HepG2 (cell line): ENCODE data around the gene RCC2. TPM values are rescaled to one million over a fixed set of nuclear protein-coding genes. Genes with fewer than 3 reads are reported as not detected.

Experiments
- ATAC-seq: fragments of 200-7000 bp; cut with Tn5 transposase; 3 replicates; pipeline ENCODE4 v1.9.1; 2020; ENCODE audit warnings: mild to moderate bottlenecking, moderate library complexity
- BruUV-seq: library from RNA; stranded (reverse); fragments of 400-500 nt; replicated peaks from 2 replicates; lab custom pipeline; 2021; lab: Mats Ljungman, UMichigan
- CTCF ChIA-PET: fragments of 300-600 bp; formaldehyde crosslinking; extraction: SDS; loops from one replicate; lab custom pipeline; 2021; ENCODE audit warnings: low total read pairs, inconsistent platforms, low intra/inter-chr PET ratio; lab: Yijun Ruan, JAX
- POLR2A ChIA-PET: fragments of 350-600 bp; sonication (Branson Sonifier 250); formaldehyde crosslinking; loops from one replicate; lab custom pipeline; 2020; ENCODE audit warnings: antibody characterized with exemption, inconsistent platforms; lab: Yijun Ruan, JAX
- DNase-seq: peaks from one replicate; pipeline ENCODE4 v3.0.0-alpha.2; 2015; ENCODE audit warnings: low spot score
- FAIRE-seq: peaks from 3 replicates; lab custom pipeline; 2011; peaks lifted over from hg19 to GRCh38; lab: Jason Lieb, UNC
- H2AFZ ChIP-seq: one replicate; pipeline ENCODE4 v1.6.1; 2011; ENCODE audit warnings: low read length, inconsistent platforms
- H3K27ac ChIP-seq: fragments of 300-600 bp; 3 replicates; pipeline ENCODE4 v1.8.0; 2011; ENCODE audit warnings: mixed run types, mild to moderate bottlenecking, mixed read lengths, low read length, inconsistent platforms; ENCODE audit not compliant: insufficient read depth; ENCODE audit errors: extremely low read length
- H3K27me3 ChIP-seq, 2 experiments: fragments of 200-600 bp in 1 of 2; 2 replicates in 1 of 2; 3 replicates in 1 of 2; pipeline versions ENCODE4 v1.6.0 to v1.8.0; 2011; ENCODE audit warnings: low read length in 2 of 2, mild to moderate bottlenecking in 2 of 2, moderate library complexity in 2 of 2, inconsistent platforms in 1 of 2; ENCODE audit not compliant: insufficient read depth in 2 of 2, control insufficient read depth in 1 of 2
- H3K36me3 ChIP-seq, 2 experiments: fragments of 200-600 bp in 1 of 2; replicated peaks in 1 of 2; 2 replicates in 1 of 2; 3 replicates in 1 of 2; pipeline versions ENCODE4 v1.5.1 to v1.8.0; 2011; ENCODE audit warnings: low read length in 2 of 2, inconsistent platforms in 1 of 2; ENCODE audit not compliant: insufficient read depth in 2 of 2, control insufficient read depth in 1 of 2
- H3K4me1 ChIP-seq: 2 replicates; pipeline ENCODE4 v1.5.1; 2012; ENCODE audit warnings: low read length, inconsistent platforms; ENCODE audit not compliant: insufficient read depth
- H3K4me2 ChIP-seq: 2 replicates; pipeline ENCODE4 v1.6.0; 2011; ENCODE audit warnings: low read depth, low read length, inconsistent platforms
- H3K4me3 ChIP-seq, 3 experiments: fragments of 200-600 bp in 1 of 3; sonication (generic), shearing (Covaris generic) in 1 of 3; replicated peaks in 1 of 3; 2 replicates each; pipeline ENCODE4 v1.5.1; 2011 to 2016; ENCODE audit warnings: low read length in 3 of 3, inconsistent platforms in 2 of 3, low read depth in 2 of 3, mild to moderate bottlenecking in 2 of 3, control low read depth in 1 of 3, mixed read lengths in 1 of 3; ENCODE audit not compliant: insufficient read depth in 1 of 3
- H3K79me2 ChIP-seq: one replicate; pipeline ENCODE4 v1.6.1; 2011; ENCODE audit warnings: low read length, inconsistent platforms; ENCODE audit not compliant: insufficient read depth
- H3K9ac ChIP-seq: 2 replicates; pipeline ENCODE4 v1.6.0; 2011; ENCODE audit warnings: mild to moderate bottlenecking, low read depth, low read length, inconsistent platforms; ENCODE audit not compliant: insufficient read depth
- H3K9me3 ChIP-seq: 2 replicates; pipeline ENCODE4 v1.5.1; 2012; ENCODE audit warnings: mild to moderate bottlenecking, low read length
- H4K20me1 ChIP-seq: 2 replicates; pipeline ENCODE4 v1.6.0; 2011; ENCODE audit warnings: inconsistent platforms, mild to moderate bottlenecking, low read length, moderate library complexity; ENCODE audit not compliant: insufficient read depth
- HOXA3 ChIP-seq: sonication (generic); formaldehyde crosslinking; IDR thresholded peaks from 2 replicates; pipeline ENCODE4 v1.5.0; 2020; ENCODE audit warnings: missing genetic modification reagents
- KAT7 ChIP-seq: IDR thresholded peaks from 2 replicates; pipeline ENCODE4 v1.6.1; 2018; ENCODE audit warnings: borderline replicate concordance, missing compliant biosample characterization
- NR2F2 ChIP-seq: IDR thresholded peaks from 2 replicates; pipeline ENCODE4 v1.6.1; 2012; ENCODE audit warnings: low read depth, inconsistent platforms, borderline replicate concordance
- POGZ ChIP-seq: sonication (generic); formaldehyde crosslinking; IDR thresholded peaks from 2 replicates; pipeline ENCODE4 v1.4.0; 2020; ENCODE audit warnings: mild to moderate bottlenecking, missing genetic modification reagents
- RXRA ChIP-seq: sonication (generic); formaldehyde crosslinking; IDR thresholded peaks from 2 replicates; pipeline ENCODE4 v1.5.1; 2020; ENCODE audit warnings: missing genetic modification reagents
- STAG1 ChIP-seq: sonication (generic); formaldehyde crosslinking; IDR thresholded peaks from 2 replicates; pipeline ENCODE4 v1.4.0; 2020; ENCODE audit warnings: missing genetic modification reagents
- ZNF253 ChIP-seq: sonication (generic); formaldehyde crosslinking; IDR thresholded peaks from 2 replicates; pipeline ENCODE4 v1.8.0; 2022; ENCODE audit warnings: mild to moderate bottlenecking, missing genetic modification reagents, borderline replicate concordance
- ZNF768 ChIP-seq: sonication (generic); formaldehyde crosslinking; IDR thresholded peaks from 2 replicates; pipeline ENCODE4 v1.4.0; 2020; ENCODE audit warnings: missing genetic modification reagents
- WGBS: methylation state at CpG from one replicate; pipeline ENCODE4 v1.1.6; 2017; ENCODE audit warnings: low lambda C conversion rate; 5-methylcytosine and 5-hydroxymethylcytosine counted together
- in situ Hi-C: cut with HindIII; loops from 2 replicates; pipeline ENCODE4 v1.10.0; 2017; ENCODE audit warnings: low pct_unique_long_range_greater_than_20kb; ENCODE audit not compliant: extremely low pct_ligation_motif_present
- intact Hi-C: fragments of 100-400 bp; cut with micrococcal nuclease; formaldehyde crosslinking; loops from one replicate; pipeline ENCODE4 v1.10.0; 2022; ENCODE audit not compliant: unreplicated experiment
- polyA plus RNA-seq, 8 experiments: library from polyadenylated mRNA; depleted of rRNA in 3 of 8; stranded (reverse) in 7 of 8; unstranded in 1 of 8; fragments of >200 nt; fragmentation: Illumina TruSeq in 4 of 8; extraction: Trizol in 4 of 8; gene quantifications; 2 replicates each; pipeline versions ENCODE4 v1.2.1 to v1.2.3, GENCODE V29; 2011 to 2016; ENCODE audit warnings: low read depth in 4 of 8, missing spikeins in 1 of 8, mixed read lengths in 1 of 8; ENCODE audit not compliant: insufficient read depth in 1 of 8
- total RNA-seq, 5 experiments: library from RNA; depleted of rRNA; stranded (reverse); fragments of >200 nt; fragmentation: Illumina TruSeq; extraction: Trizol; gene quantifications; 2 replicates each; pipeline ENCODE4 v1.2.3, GENCODE V29; 2016; ENCODE audit warnings: low read depth in 1 of 5
- TF ChIP-seq, protein P1 (sequence below): sonication (generic); formaldehyde crosslinking; IDR thresholded peaks from 2 replicates; pipeline ENCODE4 v1.8.0; 2022; ENCODE audit warnings: mild to moderate bottlenecking, missing genetic modification reagents; ENCODE audit not compliant: insufficient replicate concordance
- TF ChIP-seq, protein P2 (sequence below): sonication (generic); formaldehyde crosslinking; IDR thresholded peaks from 2 replicates; pipeline ENCODE4 v1.4.0; 2020; ENCODE audit warnings: missing genetic modification reagents
- TF ChIP-seq, protein P3 (sequence below): sonication (generic); formaldehyde crosslinking; IDR thresholded peaks from 2 replicates; pipeline ENCODE4 v1.5.0; 2020; ENCODE audit warnings: mild to moderate bottlenecking, missing genetic modification reagents, moderate library complexity
- TF ChIP-seq, protein P4 (sequence below): sonication (generic); formaldehyde crosslinking; IDR thresholded peaks from 2 replicates; pipeline ENCODE4 v1.4.0; 2020; ENCODE audit warnings: missing genetic modification reagents
- TF ChIP-seq, protein P5 (sequence below): sonication (generic); formaldehyde crosslinking; IDR thresholded peaks from 2 replicates; pipeline ENCODE4 v1.8.0; 2022; ENCODE audit warnings: missing genetic modification reagents, mild to moderate bottlenecking, borderline replicate concordance

Gene RCC2
- total and polyA plus RNA-seq, 2 of the 13 experiments (the other 11 are each of a cell fraction or from before 2014, with no cell fraction given) = 20.5 to 55.8 TPM

DNA sequence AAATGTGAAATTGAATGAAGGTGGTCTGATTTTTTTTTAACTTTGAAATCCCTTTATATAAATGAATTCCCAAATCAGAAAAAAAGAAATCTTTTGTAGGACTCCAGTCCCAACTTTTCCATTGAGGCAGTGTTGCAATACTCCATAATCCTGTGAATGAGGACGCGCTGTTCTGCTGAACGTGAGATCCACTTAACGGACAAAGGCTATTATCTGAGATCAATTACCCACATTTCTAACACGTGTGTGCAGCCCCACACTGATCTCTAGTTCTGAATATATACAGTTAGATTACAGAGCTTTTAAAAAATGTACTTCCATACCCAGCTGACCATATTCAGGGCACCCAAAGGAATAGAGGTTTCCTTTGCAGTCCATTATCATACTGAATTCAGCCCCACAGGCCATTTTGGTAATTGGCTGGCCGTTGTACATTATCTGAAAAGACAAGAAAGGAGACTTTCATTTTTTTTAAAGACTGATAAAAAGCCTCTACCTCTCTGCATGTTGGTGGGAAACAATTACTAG lies 19.0 kb downstream of the RCC2 start (continued):
- TF ChIP-seq, protein P1, sequence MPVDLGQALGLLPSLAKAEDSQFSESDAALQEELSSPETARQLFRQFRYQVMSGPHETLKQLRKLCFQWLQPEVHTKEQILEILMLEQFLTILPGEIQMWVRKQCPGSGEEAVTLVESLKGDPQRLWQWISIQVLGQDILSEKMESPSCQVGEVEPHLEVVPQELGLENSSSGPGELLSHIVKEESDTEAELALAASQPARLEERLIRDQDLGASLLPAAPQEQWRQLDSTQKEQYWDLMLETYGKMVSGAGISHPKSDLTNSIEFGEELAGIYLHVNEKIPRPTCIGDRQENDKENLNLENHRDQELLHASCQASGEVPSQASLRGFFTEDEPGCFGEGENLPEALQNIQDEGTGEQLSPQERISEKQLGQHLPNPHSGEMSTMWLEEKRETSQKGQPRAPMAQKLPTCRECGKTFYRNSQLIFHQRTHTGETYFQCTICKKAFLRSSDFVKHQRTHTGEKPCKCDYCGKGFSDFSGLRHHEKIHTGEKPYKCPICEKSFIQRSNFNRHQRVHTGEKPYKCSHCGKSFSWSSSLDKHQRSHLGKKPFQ = no peak
- TF ChIP-seq HOXA3 (CRISPR knock-in tag) (no peak), NR2F2 (no peak), ZNF253 (no peak), KAT7 (CRISPR knock-in tag) (no peak)

DNA sequence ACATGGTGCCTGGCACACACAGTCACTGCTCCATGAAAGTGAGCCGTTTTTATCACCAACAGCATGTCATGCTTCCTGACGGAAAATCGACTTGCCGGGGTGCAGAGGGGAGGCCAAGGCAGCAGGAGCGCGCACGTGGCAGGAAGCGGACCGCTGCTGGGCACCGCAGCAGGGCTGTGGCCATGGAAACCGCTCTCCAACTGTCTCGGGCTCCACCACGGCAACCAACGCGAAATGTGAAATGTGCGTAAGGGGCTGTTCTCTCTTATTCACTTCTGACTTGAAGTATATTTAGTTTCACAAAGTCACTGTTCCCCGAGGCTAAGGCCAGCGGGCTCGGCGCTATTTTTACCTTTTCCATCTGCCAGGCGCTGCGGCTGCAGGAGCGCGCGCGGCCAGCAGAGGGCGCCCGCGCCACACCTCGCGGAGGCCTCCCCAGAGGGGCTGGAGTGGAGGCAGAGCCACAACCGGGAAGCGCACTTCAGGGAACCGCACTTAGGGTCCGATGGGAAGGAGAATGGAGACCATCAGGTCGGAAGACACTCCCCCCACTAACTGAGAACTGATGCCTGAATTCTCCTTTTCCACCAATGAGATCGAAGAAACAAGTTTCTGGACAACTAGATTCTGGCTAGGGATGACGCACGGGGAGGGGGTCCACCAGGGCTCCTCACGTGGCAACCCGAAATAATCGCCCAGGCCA lies 19.7 kb downstream of the RCC2 start:
- BruUV-seq = TSS peak; percentile 14
- in situ Hi-C loops = loop anchor here (5.0 kb wide), 1 partner anchor 68 kb away; no protein-coding TSS in a partner anchor
- Histone ChIP-seq H3K4me3 (no peak overlapping the region), H2AFZ (no peak overlapping the region), H3K4me2 (no peak overlapping the region), H3K79me2 (no peaks in the 10 kb centered on the region), H3K9me3 (no peaks in the 10 kb centered on the region), H3K27me3 (no peaks in the 10 kb centered on the region), H3K4me1 (no peaks in the 10 kb centered on the region), H3K27ac (no peak overlapping the region), H3K9ac (no peak overlapping the region), H4K20me1 (peaks cover 3% of the 10 kb centered on the region; the same call in 1 of the 2 replicates), H3K36me3 (peaks cover 32 to 87% of the 10 kb centered on the region in 2 experiments)
- ChIA-PET CTCF (interaction anchor here (1.3 to 2.9 kb wide), 2 partner anchors 19 to 66 kb away, joined by 3 to 20 read pairs; partner anchors contain the start of gene RCC2), POLR2A (no interaction called here)
- WGBS = 67% methylated on average over 37 of the region's 42 CpGs
- DNase-seq (no peak), FAIRE-seq (no peak), ATAC-seq (peak; percentile 88)
- intact Hi-C loops = loop anchor here (2.0 to 5.0 kb wide), 2 partner anchors 58 to 65 kb away; no protein-coding TSS in a partner anchor
- TF ChIP-seq, protein P2, sequence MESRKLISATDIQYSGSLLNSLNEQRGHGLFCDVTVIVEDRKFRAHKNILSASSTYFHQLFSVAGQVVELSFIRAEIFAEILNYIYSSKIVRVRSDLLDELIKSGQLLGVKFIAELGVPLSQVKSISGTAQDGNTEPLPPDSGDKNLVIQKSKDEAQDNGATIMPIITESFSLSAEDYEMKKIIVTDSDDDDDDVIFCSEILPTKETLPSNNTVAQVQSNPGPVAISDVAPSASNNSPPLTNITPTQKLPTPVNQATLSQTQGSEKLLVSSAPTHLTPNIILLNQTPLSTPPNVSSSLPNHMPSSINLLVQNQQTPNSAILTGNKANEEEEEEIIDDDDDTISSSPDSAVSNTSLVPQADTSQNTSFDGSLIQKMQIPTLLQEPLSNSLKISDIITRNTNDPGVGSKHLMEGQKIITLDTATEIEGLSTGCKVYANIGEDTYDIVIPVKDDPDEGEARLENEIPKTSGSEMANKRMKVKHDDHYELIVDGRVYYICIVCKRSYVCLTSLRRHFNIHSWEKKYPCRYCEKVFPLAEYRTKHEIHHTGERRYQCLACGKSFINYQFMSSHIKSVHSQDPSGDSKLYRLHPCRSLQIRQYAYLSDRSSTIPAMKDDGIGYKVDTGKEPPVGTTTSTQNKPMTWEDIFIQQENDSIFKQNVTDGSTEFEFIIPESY (CRISPR knock-in tag) = peak; percentile 99
- TF ChIP-seq, protein P3, sequence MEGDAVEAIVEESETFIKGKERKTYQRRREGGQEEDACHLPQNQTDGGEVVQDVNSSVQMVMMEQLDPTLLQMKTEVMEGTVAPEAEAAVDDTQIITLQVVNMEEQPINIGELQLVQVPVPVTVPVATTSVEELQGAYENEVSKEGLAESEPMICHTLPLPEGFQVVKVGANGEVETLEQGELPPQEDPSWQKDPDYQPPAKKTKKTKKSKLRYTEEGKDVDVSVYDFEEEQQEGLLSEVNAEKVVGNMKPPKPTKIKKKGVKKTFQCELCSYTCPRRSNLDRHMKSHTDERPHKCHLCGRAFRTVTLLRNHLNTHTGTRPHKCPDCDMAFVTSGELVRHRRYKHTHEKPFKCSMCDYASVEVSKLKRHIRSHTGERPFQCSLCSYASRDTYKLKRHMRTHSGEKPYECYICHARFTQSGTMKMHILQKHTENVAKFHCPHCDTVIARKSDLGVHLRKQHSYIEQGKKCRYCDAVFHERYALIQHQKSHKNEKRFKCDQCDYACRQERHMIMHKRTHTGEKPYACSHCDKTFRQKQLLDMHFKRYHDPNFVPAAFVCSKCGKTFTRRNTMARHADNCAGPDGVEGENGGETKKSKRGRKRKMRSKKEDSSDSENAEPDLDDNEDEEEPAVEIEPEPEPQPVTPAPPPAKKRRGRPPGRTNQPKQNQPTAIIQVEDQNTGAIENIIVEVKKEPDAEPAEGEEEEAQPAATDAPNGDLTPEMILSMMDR (CRISPR knock-in tag) = peak; percentile 93
- 0 out of 2 replicates have a peak, but pooled peaks have one; percentile 32 for TF ChIP-seq ZNF768 (CRISPR knock-in tag)
- TF ChIP-seq STAG1 = peak; percentile 83
- TF ChIP-seq POGZ = no peak
- 0 out of 2 replicates have a peak, but pooled peaks have one; percentile 40 for TF ChIP-seq RXRA (CRISPR knock-in tag)
- TF ChIP-seq, protein P4, sequence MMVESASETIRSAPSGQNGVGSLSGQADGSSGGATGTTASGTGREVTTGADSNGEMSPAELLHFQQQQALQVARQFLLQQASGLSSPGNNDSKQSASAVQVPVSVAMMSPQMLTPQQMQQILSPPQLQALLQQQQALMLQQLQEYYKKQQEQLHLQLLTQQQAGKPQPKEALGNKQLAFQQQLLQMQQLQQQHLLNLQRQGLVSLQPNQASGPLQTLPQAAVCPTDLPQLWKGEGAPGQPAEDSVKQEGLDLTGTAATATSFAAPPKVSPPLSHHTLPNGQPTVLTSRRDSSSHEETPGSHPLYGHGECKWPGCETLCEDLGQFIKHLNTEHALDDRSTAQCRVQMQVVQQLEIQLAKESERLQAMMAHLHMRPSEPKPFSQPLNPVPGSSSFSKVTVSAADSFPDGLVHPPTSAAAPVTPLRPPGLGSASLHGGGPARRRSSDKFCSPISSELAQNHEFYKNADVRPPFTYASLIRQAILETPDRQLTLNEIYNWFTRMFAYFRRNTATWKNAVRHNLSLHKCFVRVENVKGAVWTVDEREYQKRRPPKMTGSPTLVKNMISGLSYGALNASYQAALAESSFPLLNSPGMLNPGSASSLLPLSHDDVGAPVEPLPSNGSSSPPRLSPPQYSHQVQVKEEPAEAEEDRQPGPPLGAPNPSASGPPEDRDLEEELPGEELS (CRISPR knock-in tag) = no peak
- TF ChIP-seq, protein P5, sequence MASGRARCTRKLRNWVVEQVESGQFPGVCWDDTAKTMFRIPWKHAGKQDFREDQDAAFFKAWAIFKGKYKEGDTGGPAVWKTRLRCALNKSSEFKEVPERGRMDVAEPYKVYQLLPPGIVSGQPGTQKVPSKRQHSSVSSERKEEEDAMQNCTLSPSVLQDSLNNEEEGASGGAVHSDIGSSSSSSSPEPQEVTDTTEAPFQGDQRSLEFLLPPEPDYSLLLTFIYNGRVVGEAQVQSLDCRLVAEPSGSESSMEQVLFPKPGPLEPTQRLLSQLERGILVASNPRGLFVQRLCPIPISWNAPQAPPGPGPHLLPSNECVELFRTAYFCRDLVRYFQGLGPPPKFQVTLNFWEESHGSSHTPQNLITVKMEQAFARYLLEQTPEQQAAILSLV (CRISPR knock-in tag) = 0 out of 2 replicates have a peak, but pooled peaks have one; percentile 25
